NCI-H345 treated with DMSO at 0.1 percent for 48 hours (cell line): Measurements from ENCODE around the gene RPL22.

ENCODE experiments used
- DNase-seq: peaks from one replicate; lab custom pipeline; 2025; ENCODE audit not compliant: unreplicated experiment; lab: John Stamatoyannopoulos, UW

The RPL22 gene

GRCh38 chr1:6205849-6206519, 6.6 kb upstream of the RPL22 start, which contains the start of gene RNF207:
Gene RNF207 (plus strand): TSS chr1:6206119. CDS start chr1:6206536, 417 bp downstream.
- peak; percentile 21 for DNase-seq

GRCh38 chr1:6202256-6202655, 2.9 kb upstream of the RPL22 start:
- DNase-seq: no peak

- DNase-seq: no peak
These were observed 904 bp upstream of the RPL22 start for GRCh38 chr1:6200188-6200809.

GRCh38 chr1:6198646-6199297, 623 bp downstream of the RPL22 start:
- no peak for DNase-seq

GRCh38 chr1:6197746-6198427, 1.5 kb downstream of the RPL22 start:
- no peak for DNase-seq

- DNase-seq: no peak
These were observed 7.4 kb downstream of the RPL22 start for GRCh38 chr1:6191968-6192367.

GRCh38 chr1:6188466-6188865, 10.9 kb downstream of the RPL22 start:
- no peak for DNase-seq

- DNase-seq: no peak
These were observed 13.6 kb downstream of the RPL22 start for GRCh38 chr1:6185635-6186382.

- no peak for DNase-seq
These were observed 14.2 kb downstream of the RPL22 start for GRCh38 chr1:6185151-6185550.

- no peak for DNase-seq
These were observed 15.2 kb downstream of the RPL22 start for GRCh38 chr1:6184083-6184783.

- DNase-seq: no peak
These were observed 15.8 kb downstream of the RPL22 start for GRCh38 chr1:6183520-6183989.

GRCh38 chr1:6181347-6181770, 18.0 kb downstream of the RPL22 start:
- DNase-seq: no peak

GRCh38 chr1:6180707-6181311, 18.6 kb downstream of the RPL22 start:
- DNase-seq: no peak

GRCh38 chr1:6180268-6180706, 19.1 kb downstream of the RPL22 start, which contains the start of gene CHD5:
Gene CHD5 (minus strand): TSS chr1:6180321. CDS start chr1:6180023, 298 bp downstream.
- DNase-seq: no peak

- DNase-seq: no peak
These were observed 19.7 kb downstream of the RPL22 start for GRCh38 chr1:6179564-6180175.

- DNase-seq: no peak
These were observed 20.4 kb downstream of the RPL22 start for GRCh38 chr1:6178751-6179563.

GRCh38 chr1:6177681-6178380, 21.6 kb downstream of the RPL22 start:
- no peak for DNase-seq

GRCh38 chr1:6176779-6177178, 22.6 kb downstream of the RPL22 start:
- no peak for DNase-seq
